Stomach (tissue), 4 donors: ENCODE measurements around the gene POTEF.
"Not testable (repeated sequence)": the region's sequence is repeated elsewhere in the genome, so short reads cannot be mapped to it uniquely, and the experiment has no call there.

Source experiments
- EP300 ChIP-seq: sonication (generic); formaldehyde crosslinking; IDR thresholded peaks from one replicate; pipeline ENCODE4 v1.6.1; 2017; ENCODE audit warnings: antibody characterized with exemption
- POLR2A ChIP-seq, 4 donors: fragments of 450-650 bp; IDR thresholded peaks; one replicate each; pipeline ENCODE4 v1.6.1; 2016; ENCODE audit warnings: antibody characterized with exemption in 4 of 4, control low read depth in 2 of 4, mild to moderate bottlenecking in 1 of 4, moderate library complexity in 1 of 4
- POLR2AphosphoS5 ChIP-seq, 3 donors: sonication (generic); formaldehyde crosslinking; IDR thresholded peaks; one replicate each; pipeline ENCODE4 v1.6.1; 2016; ENCODE audit warnings: antibody characterized with exemption in 3 of 3
- TF ChIP-seq, protein P1 (sequence below), 7 experiments: fragments of 450-650 bp in 4 of 7; fragments of 200-600 bp in 3 of 7; sonication (generic) in 3 of 7; IDR thresholded peaks; one replicate each; pipeline ENCODE4 v1.5.1; 2016 to 2019; ENCODE audit warnings: antibody characterized with exemption in 7 of 7, control low read depth in 2 of 7, mild to moderate bottlenecking in 1 of 7

GRCh38 chr2:130166611-130167010 lies 37.6 kb upstream of the POTEF start:
- TF ChIP-seq, protein P1, sequence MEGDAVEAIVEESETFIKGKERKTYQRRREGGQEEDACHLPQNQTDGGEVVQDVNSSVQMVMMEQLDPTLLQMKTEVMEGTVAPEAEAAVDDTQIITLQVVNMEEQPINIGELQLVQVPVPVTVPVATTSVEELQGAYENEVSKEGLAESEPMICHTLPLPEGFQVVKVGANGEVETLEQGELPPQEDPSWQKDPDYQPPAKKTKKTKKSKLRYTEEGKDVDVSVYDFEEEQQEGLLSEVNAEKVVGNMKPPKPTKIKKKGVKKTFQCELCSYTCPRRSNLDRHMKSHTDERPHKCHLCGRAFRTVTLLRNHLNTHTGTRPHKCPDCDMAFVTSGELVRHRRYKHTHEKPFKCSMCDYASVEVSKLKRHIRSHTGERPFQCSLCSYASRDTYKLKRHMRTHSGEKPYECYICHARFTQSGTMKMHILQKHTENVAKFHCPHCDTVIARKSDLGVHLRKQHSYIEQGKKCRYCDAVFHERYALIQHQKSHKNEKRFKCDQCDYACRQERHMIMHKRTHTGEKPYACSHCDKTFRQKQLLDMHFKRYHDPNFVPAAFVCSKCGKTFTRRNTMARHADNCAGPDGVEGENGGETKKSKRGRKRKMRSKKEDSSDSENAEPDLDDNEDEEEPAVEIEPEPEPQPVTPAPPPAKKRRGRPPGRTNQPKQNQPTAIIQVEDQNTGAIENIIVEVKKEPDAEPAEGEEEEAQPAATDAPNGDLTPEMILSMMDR (IDR thresholded peaks at IDR 0.05): not testable (repeated sequence)
- not testable (repeated sequence) for TF ChIP-seq EP300; POLR2A (IDR thresholded peaks at IDR 0.05); POLR2AphosphoS5 (IDR thresholded peaks at IDR 0.05)
